Nephron progenitor cell (in vitro differentiated cells): ENCODE results near the gene PLCL2.

Experiments used
- DNase-seq: peaks from one replicate; pipeline ENCODE4 v3.0.0; 2021
- H3K27ac Mint-ChIP-seq: 2 replicates; pipeline ENCODE4 v1.8.0; 2021; ENCODE audit warnings: mild to moderate bottlenecking, moderate library complexity, mixed read lengths
- H3K27me3 Mint-ChIP-seq: 2 replicates; pipeline ENCODE4 v1.8.0; 2021; ENCODE audit warnings: mild to moderate bottlenecking, low read depth, mixed read lengths; ENCODE audit not compliant: poor library complexity
- H3K36me3 Mint-ChIP-seq: 2 replicates; pipeline ENCODE4 v1.8.0; 2021; ENCODE audit warnings: low read depth, mixed read lengths
- H3K4me1 Mint-ChIP-seq: 2 replicates; pipeline ENCODE4 v1.8.0; 2021; ENCODE audit warnings: mixed read lengths
- H3K4me3 Mint-ChIP-seq: 2 replicates; pipeline ENCODE4 v1.8.0; 2021; ENCODE audit warnings: mild to moderate bottlenecking, moderate library complexity, mixed read lengths
- H3K9me3 Mint-ChIP-seq: 2 replicates; pipeline ENCODE4 v1.8.0; 2021; ENCODE audit warnings: mild to moderate bottlenecking, moderate library complexity, mixed read lengths
- TF ChIP-seq, protein P1 (sequence below): fragments of 200-600 bp; sonication (generic); IDR thresholded peaks from 2 replicates; pipeline ENCODE4 v1.5.0; 2021; ENCODE audit warnings: antibody characterized with exemption

The PLCL2 gene

DNA sequence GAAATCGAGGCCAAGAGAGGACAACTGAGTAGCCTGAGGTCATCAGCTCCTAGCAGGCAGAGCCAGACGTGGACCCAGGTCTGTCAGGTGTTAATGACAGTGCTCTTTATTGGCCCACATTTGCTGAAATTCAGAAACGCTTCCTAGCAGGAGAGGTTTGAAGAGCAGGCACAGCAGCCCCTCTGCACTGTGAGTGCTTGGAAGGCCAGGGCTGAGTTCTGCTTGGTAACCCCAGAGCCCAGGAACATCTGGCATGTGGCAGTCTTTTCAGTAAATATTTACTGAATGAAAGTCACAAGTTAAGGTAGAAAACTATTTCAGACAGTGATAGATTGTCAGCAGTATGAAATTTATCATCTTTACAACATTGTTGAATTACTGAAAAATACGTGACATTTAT lies 102.4 kb downstream of the PLCL2 start:
- peaks cover 4% of the 10 kb centered on the region for H3K27me3 Mint-ChIP-seq
- TF ChIP-seq, protein P1, sequence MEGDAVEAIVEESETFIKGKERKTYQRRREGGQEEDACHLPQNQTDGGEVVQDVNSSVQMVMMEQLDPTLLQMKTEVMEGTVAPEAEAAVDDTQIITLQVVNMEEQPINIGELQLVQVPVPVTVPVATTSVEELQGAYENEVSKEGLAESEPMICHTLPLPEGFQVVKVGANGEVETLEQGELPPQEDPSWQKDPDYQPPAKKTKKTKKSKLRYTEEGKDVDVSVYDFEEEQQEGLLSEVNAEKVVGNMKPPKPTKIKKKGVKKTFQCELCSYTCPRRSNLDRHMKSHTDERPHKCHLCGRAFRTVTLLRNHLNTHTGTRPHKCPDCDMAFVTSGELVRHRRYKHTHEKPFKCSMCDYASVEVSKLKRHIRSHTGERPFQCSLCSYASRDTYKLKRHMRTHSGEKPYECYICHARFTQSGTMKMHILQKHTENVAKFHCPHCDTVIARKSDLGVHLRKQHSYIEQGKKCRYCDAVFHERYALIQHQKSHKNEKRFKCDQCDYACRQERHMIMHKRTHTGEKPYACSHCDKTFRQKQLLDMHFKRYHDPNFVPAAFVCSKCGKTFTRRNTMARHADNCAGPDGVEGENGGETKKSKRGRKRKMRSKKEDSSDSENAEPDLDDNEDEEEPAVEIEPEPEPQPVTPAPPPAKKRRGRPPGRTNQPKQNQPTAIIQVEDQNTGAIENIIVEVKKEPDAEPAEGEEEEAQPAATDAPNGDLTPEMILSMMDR = no peak
- H3K36me3 Mint-ChIP-seq = no peaks in the 10 kb centered on the region
- no peaks in the 10 kb centered on the region for H3K9me3 Mint-ChIP-seq
- H3K27ac Mint-ChIP-seq = no peak overlapping the region
- no peak for DNase-seq
- no peaks in the 10 kb centered on the region for H3K4me1 Mint-ChIP-seq
- no peak overlapping the region for H3K4me3 Mint-ChIP-seq

DNA sequence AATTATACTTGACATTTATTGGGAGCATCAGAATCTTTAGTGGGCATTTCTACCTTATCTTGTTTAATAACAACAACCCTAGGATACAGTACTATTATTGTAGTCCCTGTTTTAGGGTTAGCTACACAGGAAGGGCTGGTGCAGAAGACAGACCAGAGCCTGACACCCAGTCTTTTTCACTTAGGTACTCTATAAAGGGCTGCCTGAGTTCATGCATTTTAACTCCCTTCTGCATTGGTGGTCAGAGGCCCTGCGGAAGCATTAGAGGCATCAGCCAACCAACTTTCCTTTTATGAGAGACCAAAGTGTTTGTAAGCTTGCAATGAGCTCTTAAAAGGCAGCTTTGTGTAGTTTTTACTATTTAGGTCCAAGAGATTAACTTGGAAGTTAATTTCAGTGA lies 105.4 kb downstream of the PLCL2 start:
- DNase-seq = no peak
- H3K27me3 Mint-ChIP-seq = peaks cover 3% of the 10 kb centered on the region
- no peaks in the 10 kb centered on the region for H3K36me3 Mint-ChIP-seq

DNA sequence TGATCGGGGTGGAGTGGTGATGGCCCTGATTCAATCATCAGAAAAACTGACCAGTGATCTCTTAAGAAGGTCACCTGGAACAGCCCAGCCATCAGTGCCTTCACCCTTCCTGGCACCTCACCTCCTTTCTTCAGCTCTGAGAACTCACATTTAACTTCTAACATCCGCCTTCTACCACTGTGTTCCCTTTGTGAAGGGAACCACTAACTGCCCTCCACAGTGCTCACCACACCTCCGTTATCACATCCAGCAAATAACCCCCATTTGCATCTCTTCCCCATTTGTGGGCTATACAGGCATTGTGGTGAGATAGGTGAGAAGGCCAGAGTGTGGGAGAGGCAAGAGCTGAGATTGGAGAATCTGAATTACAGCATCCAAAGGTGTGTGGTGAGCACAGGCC lies 107.4 kb downstream of the PLCL2 start:
- peaks cover 3% of the 10 kb centered on the region for H3K27me3 Mint-ChIP-seq
- no peak for DNase-seq
- TF ChIP-seq, protein P1 = no peak

More for the DNA sequence above, 105.4 kb downstream of the PLCL2 start:
- Mint-ChIP-seq H3K4me3 (no peak overlapping the region), H3K9me3 (no peaks in the 10 kb centered on the region), H3K27ac (no peak overlapping the region), H3K4me1 (no peaks in the 10 kb centered on the region)
- TF ChIP-seq, protein P1 = no peak

DNA sequence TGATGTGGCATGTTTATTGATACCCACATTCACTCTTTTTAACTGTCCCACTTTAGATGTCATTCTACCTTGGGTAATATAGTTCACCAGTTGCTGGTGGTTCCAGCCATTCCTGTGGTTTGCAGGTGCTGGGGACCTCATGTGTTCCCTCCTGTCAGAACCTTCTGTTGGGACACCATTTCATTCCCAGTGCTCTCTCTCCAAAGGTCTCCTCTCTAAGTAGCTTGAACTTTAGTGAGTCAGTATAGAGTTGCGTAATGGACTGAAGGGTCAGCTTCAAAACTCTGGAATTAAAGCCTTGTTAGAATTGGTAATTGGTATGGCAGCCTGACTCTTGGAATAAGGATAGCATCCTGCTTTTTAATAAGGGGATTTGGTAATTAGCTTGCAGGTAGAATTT lies 108.5 kb downstream of the PLCL2 start:
- Mint-ChIP-seq H3K27ac (no peak overlapping the region), H3K4me1 (no peaks in the 10 kb centered on the region), H3K36me3 (no peaks in the 10 kb centered on the region), H3K27me3 (peaks cover 3% of the 10 kb centered on the region), H3K4me3 (no peak overlapping the region), H3K9me3 (no peaks in the 10 kb centered on the region)
- DNase-seq = no peak
- TF ChIP-seq, protein P1 = no peak

More for the DNA sequence above, 107.4 kb downstream of the PLCL2 start:
- Mint-ChIP-seq H3K4me1 (no peaks in the 10 kb centered on the region), H3K9me3 (no peaks in the 10 kb centered on the region), H3K4me3 (no peak overlapping the region), H3K27ac (no peak overlapping the region), H3K36me3 (no peaks in the 10 kb centered on the region)

DNA sequence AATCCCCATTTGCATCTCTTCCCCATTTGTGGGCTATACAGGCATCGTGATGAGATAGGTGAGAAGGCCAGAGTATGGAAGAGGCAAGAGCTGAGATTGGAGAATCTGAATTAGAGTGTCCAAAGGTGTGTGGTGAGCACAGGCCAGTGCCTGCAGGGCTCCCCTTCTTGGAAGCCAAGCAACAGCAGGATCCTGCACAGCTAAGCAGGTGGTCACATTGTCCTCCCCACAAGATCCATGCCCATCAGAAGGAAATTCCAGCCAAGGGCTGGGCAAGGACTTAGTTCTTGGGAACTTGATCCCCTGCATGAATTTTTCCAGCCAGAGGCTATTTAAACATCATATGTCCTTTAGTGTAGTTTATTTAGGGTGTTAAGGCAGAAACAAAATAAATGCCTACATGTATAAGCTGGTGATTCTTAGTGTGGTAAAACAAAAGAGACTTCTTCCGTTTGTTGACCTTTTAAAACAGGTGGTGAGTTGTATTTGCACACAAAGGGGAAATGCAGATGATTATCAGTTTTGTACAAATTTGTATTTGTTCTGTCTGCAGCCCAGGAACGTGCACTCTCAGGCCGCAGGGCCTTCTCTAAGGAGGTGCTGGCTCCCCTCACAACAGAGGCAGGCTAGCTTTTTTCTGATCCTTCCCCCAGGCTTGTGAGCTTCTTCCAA lies 110.2 kb downstream of the PLCL2 start:
- H3K36me3 Mint-ChIP-seq = no peaks in the 10 kb centered on the region
- H3K27ac Mint-ChIP-seq = no peak overlapping the region
- H3K4me1 Mint-ChIP-seq = no peaks in the 10 kb centered on the region
- TF ChIP-seq, protein P1 = no peak
- H3K9me3 Mint-ChIP-seq = no peaks in the 10 kb centered on the region
- peaks cover 3% of the 10 kb centered on the region for H3K27me3 Mint-ChIP-seq
- H3K4me3 Mint-ChIP-seq = no peak overlapping the region
- DNase-seq = no peak

DNA sequence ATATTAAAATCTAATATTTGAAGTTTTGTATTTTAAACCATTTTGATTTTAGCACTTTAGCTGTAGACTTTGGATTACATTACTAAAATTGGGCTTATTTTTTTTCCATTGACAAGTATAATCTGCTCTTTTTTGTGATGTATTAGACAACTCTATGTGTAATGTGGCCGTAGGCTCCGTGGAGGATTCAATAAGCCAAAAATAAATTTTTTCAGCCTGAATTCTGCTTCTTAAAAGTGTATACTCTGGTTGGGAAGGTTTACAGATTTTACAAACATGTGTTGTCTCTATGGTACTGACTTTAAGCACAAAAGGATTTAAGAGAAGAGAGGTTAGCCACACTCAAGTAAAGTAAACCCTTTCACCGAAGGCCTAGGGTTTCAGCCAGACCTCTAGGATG lies 110.8 kb downstream of the PLCL2 start:
- no peak for DNase-seq
- H3K27ac Mint-ChIP-seq = no peak overlapping the region
- H3K36me3 Mint-ChIP-seq = no peaks in the 10 kb centered on the region
- H3K4me1 Mint-ChIP-seq = no peaks in the 10 kb centered on the region
- H3K27me3 Mint-ChIP-seq = peaks cover 3% of the 10 kb centered on the region
- H3K9me3 Mint-ChIP-seq = no peaks in the 10 kb centered on the region
- no peak overlapping the region for H3K4me3 Mint-ChIP-seq
- TF ChIP-seq, protein P1 = no peak
